ENCODE results near the gene AKAP8.

- TF ChIP-seq POLR2A (IDR thresholded peaks at IDR 0.05), result no peak
- TF ChIP-seq EP300 (IDR thresholded peaks at IDR 0.05; ENCODE audit: low read depth), result no peak
- no peak for TF ChIP-seq CTCF (IDR thresholded peaks at IDR 0.05)
- no peak for TF ChIP-seq POLR2AphosphoS5 (IDR thresholded peaks at IDR 0.05)
These were observed 64.5 kb downstream of the AKAP8 start for GRCh38 chr19:15315101-15315500.
